Right lobe of liver (tissue), 4 donors: Measurements from ENCODE around the gene NFIA.

Experiments
- POLR2A ChIP-seq: fragments of 450-650 bp; IDR thresholded peaks from one replicate; pipeline ENCODE4 v1.6.1; 2017; ENCODE audit warnings: antibody characterized with exemption, mild to moderate bottlenecking
- TF ChIP-seq, protein P1 (sequence below), 4 donors: fragments of 200-600 bp in 3 of 4; fragments of 450-650 bp in 1 of 4; IDR thresholded peaks; one replicate each; pipeline versions ENCODE4 v1.5.1 to v1.8.0; 2016 to 2022; ENCODE audit warnings: antibody characterized with exemption in 4 of 4, mild to moderate bottlenecking in 2 of 4
- donor health status: DM: no; HTN: no; CAD: no.
- donor health status: DM: no; HTN: no; CAD: no.
- donor health status: DM: no; HTN: yes; CAD: no.

- TF ChIP-seq, protein P1, sequence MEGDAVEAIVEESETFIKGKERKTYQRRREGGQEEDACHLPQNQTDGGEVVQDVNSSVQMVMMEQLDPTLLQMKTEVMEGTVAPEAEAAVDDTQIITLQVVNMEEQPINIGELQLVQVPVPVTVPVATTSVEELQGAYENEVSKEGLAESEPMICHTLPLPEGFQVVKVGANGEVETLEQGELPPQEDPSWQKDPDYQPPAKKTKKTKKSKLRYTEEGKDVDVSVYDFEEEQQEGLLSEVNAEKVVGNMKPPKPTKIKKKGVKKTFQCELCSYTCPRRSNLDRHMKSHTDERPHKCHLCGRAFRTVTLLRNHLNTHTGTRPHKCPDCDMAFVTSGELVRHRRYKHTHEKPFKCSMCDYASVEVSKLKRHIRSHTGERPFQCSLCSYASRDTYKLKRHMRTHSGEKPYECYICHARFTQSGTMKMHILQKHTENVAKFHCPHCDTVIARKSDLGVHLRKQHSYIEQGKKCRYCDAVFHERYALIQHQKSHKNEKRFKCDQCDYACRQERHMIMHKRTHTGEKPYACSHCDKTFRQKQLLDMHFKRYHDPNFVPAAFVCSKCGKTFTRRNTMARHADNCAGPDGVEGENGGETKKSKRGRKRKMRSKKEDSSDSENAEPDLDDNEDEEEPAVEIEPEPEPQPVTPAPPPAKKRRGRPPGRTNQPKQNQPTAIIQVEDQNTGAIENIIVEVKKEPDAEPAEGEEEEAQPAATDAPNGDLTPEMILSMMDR (IDR thresholded peaks at IDR 0.05): no peak
- TF ChIP-seq POLR2A: no peak
These were observed 345.8 kb downstream of the NFIA start for GRCh38 chr1:61428146-61428545.
